BE2C (cell line): ENCODE data around the gene MVK.

ENCODE experiments used
- DNase-seq: peaks from one replicate; pipeline ENCODE4 v3.0.0-alpha.2; 2020
- H3K27me3 ChIP-seq: fragments of 250-450 bp; sonication (Bioruptor Pico); 2 replicates; pipeline ENCODE4 v1.5.1; 2020; ENCODE audit warnings: mild to moderate bottlenecking
- H3K36me3 ChIP-seq: fragments of 250-450 bp; sonication (Bioruptor Pico); 2 replicates; pipeline ENCODE4 v1.5.1; 2020; ENCODE audit warnings: mild to moderate bottlenecking
- H3K4me1 ChIP-seq: fragments of 250-450 bp; sonication (Bioruptor Pico); 2 replicates; pipeline ENCODE4 v1.5.1; 2020
- H3K4me3 ChIP-seq: 2 replicates; pipeline ENCODE4 v1.5.1; 2011; ENCODE audit warnings: low read depth, low read length
- H3K9me3 ChIP-seq: fragments of 250-450 bp; sonication (Bioruptor Pico); 2 replicates; pipeline ENCODE4 v1.5.1; 2020
- TF ChIP-seq, protein P1 (sequence below): IDR thresholded peaks from 2 replicates; pipeline ENCODE4 v1.5.1; 2012; ENCODE audit warnings: mild to moderate bottlenecking, low read depth, low read length

Gene MVK

DNA sequence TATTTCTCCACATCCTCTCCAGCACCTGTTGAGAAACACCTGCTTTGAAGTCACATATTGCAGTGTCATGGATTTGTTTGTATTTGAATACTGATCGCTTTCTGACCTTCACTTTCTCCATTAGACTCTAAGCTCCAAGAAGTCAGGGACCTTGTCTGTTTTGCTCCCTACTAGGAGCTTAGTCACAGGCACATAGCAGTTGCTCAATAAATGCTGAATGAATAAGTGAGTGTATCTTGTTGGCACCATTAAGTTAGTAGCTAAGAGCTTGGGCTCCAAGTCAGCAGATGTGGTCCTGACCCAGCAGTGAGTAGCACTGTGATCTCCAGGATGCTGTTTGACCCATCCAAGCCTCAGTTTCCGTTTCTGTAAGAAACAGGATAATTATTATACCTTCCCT lies 10.1 kb downstream of the MVK start:
- H3K9me3 ChIP-seq: no peaks in the 10 kb centered on the region
- TF ChIP-seq, protein P1, sequence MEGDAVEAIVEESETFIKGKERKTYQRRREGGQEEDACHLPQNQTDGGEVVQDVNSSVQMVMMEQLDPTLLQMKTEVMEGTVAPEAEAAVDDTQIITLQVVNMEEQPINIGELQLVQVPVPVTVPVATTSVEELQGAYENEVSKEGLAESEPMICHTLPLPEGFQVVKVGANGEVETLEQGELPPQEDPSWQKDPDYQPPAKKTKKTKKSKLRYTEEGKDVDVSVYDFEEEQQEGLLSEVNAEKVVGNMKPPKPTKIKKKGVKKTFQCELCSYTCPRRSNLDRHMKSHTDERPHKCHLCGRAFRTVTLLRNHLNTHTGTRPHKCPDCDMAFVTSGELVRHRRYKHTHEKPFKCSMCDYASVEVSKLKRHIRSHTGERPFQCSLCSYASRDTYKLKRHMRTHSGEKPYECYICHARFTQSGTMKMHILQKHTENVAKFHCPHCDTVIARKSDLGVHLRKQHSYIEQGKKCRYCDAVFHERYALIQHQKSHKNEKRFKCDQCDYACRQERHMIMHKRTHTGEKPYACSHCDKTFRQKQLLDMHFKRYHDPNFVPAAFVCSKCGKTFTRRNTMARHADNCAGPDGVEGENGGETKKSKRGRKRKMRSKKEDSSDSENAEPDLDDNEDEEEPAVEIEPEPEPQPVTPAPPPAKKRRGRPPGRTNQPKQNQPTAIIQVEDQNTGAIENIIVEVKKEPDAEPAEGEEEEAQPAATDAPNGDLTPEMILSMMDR: no peak
- H3K4me1 ChIP-seq: no peaks in the 10 kb centered on the region
- DNase-seq: no peak
- no peaks in the 10 kb centered on the region for H3K27me3 ChIP-seq
- H3K4me3 ChIP-seq: no peak overlapping the region
- H3K36me3 ChIP-seq: peaks cover 34% of the 10 kb centered on the region

DNA sequence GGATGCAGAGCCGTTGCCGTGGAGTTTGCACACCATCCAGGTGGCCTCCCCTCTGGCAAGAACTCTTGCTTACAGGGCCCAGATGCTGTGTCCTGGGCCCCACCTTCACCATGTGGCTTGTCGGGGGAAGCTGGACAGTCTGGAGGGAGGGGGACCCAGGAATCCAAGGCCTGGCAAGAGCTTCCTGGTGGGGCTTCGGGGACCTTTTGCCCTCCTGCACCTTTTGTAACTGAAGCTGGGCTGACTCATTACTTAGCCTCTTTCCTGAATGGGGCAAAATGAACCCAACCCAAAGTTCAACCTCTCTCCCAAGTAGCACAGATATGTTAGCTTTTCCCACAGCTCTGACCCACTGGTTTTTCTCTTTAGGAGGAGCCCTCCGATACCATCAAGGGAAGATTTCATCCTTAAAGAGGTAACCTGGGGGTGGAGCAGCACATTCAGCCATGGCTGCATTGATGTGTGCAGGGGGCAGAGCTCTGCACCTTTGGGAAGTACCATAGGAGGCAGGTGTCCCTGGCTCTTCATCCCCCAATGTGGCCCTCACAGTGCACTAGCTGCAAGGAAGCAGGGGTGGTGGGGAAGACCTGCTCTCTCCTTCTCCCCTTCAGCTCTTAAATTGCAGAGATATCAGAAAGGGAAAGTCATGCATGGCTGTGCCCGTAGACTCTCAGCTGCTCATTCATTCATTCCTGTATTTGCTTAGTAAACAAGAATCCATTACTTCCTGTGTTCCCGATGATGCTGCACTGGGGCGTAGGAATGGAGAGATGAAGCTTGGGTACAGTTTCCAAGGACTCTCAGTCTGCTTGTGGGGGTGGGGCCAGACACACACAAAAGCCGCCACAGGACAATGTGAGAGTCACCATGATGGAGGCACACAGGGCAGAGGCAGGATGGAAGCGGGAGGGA lies 13.0 kb downstream of the MVK start:
- Histone ChIP-seq H3K36me3 (peaks cover 7% of the 10 kb centered on the region), H3K4me1 (peaks cover 9% of the 10 kb centered on the region), H3K4me3 (no peak overlapping the region), H3K27me3 (no peaks in the 10 kb centered on the region), H3K9me3 (no peaks in the 10 kb centered on the region)
- TF ChIP-seq, protein P1: no peak
- no peak for DNase-seq

DNA sequence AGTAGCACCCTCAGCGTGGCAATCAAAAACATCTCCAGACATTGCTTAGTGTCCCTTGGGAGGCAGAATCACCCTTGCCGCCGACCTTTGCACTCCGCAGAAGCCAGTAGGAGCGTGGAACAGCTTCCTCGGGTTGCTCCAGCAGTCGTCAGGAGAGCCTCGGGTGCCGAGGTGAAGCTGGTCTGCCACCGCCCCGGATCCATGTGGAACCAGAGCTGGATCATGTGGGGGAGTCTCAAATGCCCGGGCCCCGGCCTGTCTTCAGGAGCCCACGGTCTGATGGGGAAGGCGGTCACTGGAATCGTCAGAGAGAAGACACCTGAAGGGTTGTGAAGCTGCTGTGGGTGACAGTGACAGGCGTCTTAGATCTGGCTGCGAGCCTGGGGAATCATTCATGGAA lies 14.3 kb downstream of the MVK start:
- Histone ChIP-seq H3K36me3 (peaks cover 7% of the 10 kb centered on the region), H3K9me3 (no peaks in the 10 kb centered on the region), H3K4me1 (peaks cover 9% of the 10 kb centered on the region), H3K27me3 (no peaks in the 10 kb centered on the region), H3K4me3 (no peak overlapping the region)
- DNase-seq: no peak
- TF ChIP-seq, protein P1: no peak

DNA sequence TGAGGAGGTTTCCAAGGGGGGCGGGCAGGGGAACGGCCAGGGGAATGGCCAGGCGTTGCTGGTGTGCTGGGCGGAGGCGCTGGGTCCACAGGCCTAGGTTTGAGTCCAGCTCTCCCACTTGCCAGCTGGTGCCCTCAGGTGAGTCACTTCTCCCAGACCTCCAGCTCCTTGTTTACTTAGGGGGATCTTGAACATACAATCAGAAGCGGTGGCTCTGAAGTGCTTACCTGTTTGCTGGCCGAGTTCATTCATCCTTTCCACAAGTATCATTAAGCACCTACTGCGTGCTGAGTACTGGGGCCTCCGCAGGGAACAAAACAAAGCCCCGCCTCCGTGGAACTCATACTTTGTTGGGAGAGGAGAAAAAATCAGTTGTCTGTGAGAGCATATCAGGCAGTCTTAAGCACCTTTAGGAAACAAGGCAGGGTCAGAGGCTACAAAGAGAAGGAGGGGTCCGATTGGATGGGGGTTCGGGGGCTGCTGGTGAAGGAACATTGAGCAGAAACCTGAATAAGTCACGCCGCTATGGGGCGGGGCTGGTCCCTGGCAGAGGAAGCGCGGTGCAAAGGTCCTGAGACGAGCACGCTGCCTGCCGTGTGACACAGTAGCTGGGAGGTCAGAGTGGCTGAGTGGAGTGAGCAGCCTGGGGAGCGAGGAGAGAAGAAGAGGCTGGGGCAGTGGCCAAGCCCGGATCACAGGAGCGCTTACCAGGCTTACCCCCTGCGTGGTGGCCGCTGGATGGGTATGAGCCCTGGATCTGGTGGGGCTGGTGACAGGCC lies 15.1 kb downstream of the MVK start:
- peaks cover 9% of the 10 kb centered on the region for H3K4me1 ChIP-seq
- TF ChIP-seq, protein P1: no peak
- no peaks in the 10 kb centered on the region for H3K9me3 ChIP-seq
- H3K4me3 ChIP-seq: no peak overlapping the region
- DNase-seq: no peak
- peaks cover 5% of the 10 kb centered on the region for H3K36me3 ChIP-seq
- H3K27me3 ChIP-seq: no peaks in the 10 kb centered on the region

DNA sequence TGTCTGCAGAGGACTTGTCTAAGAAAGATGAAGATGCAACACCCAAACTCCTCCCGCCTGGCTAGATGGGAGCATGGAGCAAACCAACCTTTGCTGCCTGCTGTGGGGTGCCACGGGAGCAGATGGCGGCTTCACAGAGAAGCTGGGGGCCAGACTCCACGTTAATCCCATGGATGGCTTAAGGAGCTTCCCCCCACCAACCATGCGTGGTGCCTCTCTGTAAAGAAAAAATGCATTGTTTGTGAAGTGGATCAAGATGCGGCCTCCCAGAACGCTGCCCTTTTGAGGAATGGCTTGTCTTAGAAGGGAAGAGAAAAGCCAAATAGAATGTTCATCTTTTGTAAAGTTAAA lies 15.6 kb downstream of the MVK start:
- Histone ChIP-seq H3K9me3 (no peaks in the 10 kb centered on the region), H3K36me3 (no peaks in the 10 kb centered on the region; the same call in none of the 2 replicates), H3K27me3 (no peaks in the 10 kb centered on the region), H3K4me3 (no peak overlapping the region), H3K4me1 (peaks cover 9% of the 10 kb centered on the region)
- no peak for DNase-seq
- TF ChIP-seq, protein P1: no peak
